ENCODE measurements around the gene TNXB.
A peak's percentile ranks its signal among the peaks of the same experiment; 100 is the strongest.
"Not testable (repeated sequence)": the region's sequence is repeated elsewhere in the genome, so short reads cannot be mapped to it uniquely, and the experiment has no call there.

The TNXB gene

DNA sequence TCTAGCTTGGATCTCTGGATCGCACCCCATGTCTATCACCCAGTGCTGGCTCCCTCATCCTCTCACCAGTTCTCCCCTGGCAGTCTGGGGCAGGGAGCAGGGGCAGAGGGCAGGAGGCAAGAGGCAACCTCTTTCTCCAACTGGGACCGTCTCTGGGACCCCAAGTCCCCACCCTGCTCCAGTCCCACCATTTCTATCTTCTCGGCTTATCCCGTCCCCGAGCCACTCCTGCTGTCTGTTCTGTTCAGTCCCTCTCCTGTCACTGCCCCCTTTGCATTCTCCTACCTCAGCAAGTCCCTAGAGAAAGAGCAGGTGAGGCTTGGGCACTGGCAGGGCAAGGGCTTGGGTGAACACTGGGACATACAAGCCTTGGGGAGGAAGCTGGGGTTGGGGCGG lies 625 bp upstream of the TNXB start:
- DNase-seq: no peak

DNA sequence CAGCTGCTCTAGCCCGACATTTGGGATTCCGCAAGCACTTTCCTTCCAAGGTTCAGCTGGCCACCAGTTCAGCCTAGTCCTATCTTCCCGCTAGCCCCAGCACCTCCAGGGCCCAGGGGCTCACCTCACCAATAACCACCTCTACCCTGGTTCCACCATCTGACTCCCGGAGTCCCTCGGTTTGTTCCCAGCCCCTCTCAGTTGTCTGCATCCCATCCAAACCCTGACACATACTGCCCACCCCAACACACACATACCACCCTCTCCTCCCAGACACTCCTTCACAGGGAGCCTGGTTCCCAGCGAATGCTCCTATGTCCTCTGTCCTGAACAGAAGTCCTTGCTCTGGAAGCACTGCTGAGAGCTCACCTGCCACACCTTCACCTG lies 418 bp downstream of the TNXB start:
- DNase-seq: no peak

DNA sequence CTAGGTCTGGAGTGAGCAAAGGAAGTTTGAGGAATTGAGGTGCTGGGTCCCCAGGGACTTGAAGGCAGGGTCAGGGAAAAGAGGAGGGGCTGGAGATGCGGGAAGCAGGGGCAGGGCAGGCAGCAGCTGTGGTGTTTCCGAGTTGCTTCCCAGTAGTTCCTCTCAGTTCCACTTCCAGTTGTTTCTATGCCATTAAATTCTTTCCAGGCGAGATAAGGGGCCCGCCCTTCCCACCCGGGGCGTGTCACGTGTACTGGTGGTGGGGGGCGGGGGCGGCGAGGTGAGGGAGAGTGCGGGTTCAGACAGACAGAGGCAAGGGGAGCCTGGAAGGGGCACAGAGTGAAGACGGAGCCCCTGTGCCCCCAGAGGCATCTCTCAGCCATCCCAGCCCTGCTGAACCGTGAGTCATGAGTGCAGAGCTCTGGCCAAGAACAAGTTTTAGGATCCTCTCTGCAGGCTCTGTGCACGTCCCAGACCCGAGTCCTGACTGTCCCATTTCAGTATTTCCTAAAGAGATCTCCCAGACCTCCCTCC lies 977 bp downstream of the TNXB start:
- DNase-seq: no peak

DNA sequence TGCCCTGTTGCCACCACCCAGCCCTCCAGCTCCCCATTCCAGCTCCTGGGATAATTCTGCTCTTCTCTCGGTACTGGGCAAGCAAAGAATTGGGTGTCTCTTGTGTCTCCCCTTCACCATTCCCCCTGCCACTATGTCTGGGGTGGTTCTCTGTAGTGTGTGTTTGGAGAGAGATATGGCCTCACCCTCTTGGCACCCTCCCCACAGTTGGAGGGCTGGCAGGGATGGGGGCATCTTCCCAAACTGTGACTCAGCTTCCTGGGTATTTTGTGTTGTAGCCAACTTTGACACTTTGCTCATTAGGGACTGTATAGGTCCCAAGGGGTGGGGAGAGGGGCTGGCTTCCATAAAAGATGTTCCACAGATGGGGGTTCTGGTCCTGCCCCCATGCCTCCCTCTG lies 1.7 kb downstream of the TNXB start:
- DNase-seq: no peak

DNA sequence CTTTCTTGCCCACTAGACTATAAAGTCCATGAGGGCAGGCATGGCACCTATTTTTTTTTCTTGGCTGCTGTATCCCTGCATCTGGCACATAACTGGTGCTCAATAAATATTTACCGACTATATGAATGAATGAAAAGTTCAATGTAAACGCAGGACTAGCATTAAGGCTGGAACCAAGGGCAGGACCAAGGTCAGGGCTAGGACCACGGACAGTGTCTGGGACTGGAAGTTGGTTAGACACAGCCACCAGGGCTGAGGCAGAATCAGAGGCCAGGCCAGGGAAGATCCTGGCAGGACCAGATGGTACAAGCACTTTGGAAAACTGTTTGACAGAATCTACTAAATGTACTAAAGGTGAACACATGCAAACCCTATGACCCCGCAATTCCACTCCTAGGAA lies 3.7 kb downstream of the TNXB start:
- DNase-seq: no peak

DNA sequence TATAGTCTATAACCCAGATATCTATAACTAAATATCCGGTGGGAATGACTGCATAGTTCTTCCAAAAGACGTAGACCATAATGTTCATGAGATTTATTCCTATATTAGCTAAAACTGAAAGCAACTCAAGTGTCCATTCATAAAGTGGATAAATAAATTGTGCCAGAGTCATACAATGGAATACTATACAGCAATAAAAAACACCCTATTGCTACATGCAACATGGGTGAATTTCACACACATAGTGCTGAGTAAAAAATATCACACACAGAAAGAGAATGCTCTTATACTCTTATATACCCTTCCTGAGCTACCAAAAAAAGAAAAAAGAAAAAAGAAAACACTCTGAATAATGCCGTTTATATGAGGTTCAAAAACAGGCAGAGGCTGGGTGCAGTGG lies 6.9 kb downstream of the TNXB start:
- DNase-seq: no peak

DNA sequence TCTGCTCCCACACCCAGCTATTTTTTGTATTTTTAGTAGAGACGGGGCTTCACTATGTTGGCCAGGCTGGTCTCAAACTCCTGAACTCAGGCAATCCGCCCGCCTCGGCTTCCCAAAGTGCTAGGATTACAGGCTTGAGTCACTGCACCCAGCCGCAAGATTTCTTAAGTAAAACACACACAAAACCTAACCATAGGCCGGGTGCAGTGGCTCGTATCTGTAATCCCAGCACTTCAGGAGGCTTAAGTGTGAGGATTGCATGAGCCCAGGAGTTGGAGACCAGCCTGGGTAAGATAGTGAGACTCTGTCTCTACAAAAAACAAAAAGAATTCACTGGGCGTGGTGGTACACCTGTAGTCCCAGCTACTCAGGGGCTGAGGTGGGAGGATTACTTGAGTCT lies 8.9 kb downstream of the TNXB start:
- DNase-seq: not testable (repeated sequence)

DNA sequence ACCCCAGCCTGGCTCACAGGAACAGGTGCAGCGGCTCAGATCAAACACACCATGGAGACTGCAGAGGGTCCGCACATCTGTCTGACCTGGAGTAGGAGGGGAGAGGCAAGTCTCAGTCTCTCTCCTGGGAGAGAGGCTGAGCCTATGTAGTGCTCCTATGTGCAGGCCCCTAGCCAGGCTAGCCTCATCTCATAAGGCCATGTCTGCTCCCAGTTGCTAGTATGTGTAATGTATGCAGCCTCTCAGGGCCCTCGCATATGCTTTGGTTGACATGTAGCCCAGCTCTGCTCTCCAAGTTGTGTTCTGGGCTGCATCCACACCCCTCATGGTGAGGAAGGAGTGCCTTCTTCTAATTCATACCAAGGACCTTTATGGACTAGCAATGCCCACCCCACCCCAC lies 11.8 kb downstream of the TNXB start:
- no peak for DNase-seq

DNA sequence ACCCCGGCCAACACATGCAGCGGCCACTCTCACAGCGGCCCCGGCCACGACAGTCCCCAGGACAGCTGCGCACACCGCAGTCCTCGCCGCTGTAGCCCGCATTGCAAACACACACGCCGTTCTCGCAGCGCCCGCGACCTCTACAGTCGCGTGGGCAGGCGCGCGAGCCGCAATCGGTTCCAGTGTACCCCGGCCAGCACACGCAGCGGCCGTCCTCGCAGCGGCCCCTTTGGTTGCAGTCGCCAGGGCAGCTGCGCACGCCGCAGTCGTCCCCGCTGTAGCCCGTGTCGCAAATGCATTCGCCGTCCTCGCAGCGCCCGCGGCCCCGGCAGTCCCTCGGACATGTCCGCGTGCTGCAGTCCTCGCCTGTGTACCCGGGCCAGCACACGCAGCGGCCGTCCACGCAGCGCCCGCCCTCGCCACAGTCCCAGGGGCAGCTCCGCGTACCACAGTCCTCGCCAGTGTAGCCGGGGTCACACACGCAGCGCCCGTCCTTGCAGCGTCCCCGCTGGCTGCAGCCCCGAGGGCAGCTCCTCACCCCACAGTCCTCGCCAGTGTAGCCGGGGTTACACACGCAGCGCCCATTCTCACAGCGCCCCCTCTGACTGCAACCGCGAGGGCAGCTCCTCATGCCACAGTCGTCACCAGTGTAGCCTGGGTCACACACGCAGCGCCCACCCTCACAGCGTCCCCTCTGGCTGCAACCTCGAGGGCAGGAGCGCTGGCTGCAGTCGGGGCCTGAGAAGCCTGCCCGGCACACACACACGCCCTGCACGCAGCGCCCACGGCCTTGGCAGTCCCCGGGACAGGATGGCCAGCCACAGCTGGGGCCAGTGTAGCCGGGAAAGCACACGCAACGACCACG lies 12.5 kb downstream of the TNXB start:
- DNase-seq: no peak

DNA sequence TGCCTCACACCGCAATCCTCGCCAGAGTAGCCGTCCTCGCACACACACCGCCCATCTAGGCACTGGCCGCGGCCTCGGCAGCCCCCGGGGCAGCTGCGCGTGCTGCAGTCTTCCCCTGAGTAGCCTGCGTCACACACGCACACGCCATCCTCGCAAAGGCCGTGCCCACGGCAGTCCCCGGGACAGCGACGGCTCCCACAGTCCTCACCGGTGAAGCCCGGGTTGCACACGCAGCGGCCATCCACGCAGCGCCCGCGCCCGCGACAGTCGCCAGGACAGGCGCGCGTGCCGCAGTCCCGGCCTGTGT lies 13.1 kb downstream of the TNXB start:
- DNase-seq: no peak

DNA sequence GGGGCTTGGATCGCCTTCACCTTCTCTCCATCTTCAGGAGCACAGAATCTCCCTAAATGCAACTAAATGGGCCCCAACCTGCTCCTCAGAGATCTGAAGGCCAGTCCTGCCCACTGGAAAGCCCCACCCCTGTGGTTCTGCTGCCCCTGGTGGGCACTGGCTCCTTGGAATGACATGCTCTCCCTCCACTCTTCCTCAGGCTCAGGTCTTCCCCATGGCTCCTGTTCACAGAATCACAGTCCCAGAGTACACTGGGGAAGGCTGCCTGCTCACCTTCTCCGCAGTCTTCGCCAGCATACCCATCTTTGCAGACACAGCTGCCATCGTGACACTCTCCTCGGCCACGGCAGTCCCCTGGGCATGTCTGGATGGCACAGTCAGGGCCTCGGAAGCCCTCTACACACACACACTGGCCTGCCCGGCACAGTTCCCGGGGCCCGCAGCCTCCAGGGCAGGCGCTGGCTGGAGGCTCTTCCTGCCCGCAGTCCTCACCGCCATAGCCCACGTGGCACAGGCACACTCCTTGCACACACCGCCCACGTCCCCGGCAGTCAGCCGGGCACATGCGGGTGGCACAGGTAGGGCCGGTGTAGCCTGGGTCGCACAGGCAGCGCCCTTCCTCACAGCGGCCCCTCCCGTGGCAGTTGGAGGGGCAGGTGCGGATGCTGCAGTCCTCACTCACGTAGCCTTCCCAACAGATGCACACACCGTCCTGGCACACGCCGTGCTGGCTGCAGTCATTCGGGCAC lies 13.6 kb downstream of the TNXB start:
- DNase-seq: no peak

DNA sequence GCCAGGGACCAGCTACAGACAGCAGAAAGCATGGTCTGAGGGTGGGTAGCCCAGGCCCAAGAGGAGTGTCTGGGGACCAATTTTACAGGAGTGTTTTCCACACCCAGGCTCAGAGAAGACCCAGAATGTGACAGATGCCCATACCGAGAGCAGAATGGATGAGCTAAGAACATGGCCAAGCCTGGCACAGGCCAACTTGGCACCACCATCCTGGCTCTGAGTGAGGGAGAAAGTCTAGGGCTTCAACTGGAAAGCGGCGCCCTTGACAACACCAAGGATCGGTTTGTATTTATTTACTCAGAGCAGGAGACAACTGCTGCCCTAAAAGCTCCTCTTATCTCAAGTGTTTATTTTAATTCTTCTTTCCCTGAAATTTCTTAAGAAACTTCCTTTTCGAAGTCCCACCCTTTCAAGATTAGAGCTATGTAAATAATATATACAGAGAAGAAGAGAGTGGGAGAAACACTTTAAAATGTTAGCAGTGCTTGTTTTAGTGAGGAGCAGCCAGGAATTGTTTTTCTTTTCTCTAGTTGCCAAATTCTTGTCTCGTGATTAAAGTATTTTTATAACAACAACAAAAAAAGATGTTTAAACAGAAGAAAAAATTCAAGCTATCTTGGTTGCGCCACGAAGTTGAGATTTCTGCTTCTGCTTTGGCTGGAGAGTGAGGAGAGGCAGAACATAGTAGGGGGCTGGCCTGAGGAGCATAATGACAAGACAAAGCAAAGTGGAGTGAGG lies 16.2 kb downstream of the TNXB start:
- DNase-seq: no peak

DNA sequence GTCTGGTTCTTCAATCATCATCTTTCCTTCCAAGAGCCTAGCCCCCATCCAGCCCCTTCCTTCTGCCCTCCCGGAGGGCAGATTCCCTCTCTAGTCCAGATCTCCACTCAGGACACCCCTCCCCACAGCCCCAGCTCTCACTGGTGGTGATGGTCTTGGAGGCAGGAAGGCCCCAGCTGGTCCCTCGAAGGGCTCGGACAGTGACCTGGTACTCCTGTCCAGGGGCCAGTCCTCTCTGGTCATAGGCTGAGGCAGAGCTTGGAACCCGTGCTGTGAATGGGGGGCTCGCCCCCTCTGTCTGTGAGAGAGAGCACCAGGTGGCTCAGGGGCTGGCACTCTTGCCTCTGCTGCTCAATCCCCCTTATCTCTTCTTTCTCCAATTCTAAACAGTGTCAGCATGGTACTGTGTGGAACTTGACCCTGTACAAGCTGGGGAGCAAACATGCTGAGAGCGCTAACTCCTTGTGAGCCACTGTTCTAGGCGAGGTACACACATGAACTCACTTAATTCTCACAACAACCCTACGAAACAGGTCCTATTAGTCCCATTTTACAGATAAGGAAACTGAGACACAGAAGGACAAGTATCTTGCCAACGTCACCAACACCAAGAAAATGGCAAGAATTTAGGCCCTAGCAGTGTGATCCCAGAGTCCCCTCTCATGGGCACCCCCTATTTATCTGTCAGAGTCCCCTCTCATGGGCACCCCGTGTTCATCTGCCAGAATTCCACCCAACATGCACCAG lies 19.9 kb downstream of the TNXB start:
- no peak for DNase-seq

DNA sequence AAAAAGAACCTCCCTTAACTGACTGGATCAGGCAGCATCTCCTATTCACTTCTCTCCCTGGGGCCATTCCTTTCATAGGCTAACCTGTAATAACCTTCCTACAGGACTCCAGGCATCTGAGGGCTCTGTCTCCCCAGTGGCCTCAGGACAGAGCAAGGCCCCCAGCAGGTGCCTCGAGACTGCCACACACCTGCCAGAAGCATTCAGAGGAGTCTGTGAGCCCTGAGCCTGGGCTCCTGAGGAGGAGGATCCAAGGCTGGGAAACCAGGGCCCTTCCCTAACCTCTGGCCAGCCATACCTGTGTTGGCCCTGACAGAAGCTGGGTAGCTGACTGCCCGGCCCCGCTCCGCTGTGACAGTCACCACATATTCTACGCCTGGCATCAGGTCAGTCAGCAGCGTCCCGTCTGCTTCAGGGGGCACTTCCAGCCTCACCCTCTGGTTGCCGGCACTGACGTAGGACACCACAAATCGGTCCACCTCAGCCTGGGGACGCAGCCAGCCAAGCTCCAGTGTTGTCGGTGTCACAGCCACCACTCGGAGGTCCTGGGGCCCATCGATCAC lies 20.6 kb downstream of the TNXB start:
- no peak for DNase-seq

DNA sequence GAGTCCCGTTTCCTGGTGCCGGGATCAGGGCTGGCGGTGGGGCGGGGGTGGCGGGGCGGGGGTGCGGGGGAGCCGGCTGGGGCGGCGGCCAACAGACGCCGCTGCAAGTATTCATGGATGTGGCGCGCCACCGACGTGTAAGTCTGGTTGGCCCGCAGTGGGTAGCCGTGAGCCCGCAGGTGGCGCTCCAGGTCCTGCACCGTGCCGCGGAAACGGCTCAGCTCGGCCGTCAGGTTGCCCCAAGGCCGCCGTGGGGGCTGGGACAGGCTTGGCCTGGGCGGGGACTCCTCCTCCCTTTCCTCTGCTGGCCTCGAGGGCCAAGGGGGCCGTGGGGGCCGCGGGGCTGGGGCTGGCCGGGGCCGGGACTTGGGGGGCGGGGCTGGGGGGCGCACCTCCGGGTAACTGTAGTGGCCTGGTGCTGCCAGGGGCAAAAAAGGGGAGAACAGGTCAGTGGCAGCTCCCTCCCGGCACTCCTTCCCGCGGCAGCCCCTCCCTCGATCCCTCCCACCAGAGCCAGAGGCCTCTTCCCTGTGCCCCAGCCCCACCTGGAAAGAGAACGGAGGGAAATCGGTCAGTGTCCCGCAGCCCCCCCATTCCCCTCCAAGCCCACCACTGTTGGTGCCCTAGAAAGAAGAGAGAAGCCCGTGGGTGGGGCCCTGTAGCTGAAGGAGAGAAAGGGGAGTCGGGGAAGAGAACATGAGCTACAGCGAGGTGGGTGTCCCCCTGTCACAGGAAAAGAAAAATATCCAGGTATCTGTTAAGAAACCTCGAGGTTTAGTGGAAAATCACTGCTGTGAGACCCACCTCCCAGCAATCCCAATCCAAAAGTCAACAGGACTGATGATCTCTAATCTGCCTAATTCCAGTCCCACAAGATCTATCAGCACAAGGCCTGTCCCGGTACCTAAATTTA lies 21.3 kb downstream of the TNXB start:
- peak; percentile 65 for DNase-seq

DNA sequence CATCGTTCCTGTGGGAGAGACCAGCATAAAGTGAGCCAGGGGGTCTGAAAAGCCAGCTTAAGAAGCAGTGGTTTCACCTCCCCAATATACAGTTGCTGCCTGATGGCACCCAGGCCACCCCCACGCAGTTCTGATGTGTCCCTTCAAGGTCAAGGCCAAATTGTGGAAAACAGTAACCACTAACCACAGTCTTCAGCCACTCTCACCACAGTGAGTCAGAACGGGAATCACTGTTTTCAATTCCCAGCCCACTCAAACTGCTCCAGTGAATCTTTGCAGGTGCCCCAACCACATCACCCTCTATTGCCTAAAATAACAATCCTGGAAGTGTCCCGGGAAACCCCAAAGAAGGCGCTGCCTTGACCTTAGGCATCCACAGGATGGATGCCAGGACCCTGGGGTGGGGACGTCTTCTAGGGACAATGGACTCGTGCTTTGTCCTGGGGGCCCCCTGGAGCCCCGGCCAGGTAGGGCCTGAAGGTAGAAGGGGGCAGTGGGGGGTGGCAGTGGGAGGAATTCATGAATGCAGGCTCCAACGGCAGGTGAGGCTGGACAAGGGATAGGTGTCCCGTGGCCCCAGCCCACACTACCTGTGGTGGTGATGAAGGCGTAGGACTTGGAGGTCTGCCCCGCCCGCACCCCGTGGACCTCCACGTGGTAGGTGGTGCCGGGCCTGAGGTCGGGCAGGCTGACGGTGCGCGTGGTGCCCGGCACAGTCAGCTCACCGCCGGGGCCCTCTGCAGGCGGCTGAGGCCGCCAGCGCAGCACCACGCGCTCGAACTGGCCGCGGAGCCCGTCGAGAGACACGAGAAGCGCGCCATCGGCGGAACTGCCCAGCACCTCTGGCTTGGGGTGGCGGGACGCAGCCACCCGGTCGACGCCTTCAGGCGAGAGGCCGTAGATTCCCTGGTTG lies 22.2 kb downstream of the TNXB start:
- DNase-seq: no peak

DNA sequence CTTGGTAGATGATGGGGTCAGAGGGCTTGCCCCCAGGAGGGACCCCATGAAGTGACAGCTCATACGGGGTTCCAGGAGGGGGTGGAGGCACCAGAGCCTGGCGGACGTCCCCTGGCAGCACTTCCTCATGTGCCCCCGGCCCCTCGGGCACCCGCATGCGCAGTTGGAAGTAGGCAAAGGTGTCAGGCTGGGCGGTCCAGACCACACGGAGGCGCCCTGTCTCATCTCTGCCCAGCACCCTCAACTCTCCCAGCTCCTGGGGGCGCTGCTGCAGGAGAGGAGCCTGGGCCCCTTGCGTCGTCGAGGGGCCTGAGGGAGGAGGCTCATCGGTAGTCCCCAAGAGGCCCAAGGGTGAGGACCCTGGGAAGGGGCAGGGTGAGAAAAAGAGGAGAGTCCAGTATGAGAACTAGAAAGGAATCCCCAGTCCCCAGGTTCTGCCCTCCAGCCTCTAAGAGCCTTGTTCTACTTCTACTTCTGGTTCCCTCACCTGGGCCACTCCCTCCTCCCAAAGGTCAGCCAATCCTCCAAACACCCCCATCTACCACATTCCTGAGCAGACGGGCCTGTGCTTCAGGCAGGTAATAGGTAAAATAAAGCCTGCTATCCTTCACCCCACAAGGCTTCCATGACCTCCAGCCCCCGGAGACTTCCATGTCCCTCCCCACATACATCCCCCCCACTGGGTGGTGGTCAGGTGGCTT lies 23.2 kb downstream of the TNXB start:
- no peak for DNase-seq

DNA sequence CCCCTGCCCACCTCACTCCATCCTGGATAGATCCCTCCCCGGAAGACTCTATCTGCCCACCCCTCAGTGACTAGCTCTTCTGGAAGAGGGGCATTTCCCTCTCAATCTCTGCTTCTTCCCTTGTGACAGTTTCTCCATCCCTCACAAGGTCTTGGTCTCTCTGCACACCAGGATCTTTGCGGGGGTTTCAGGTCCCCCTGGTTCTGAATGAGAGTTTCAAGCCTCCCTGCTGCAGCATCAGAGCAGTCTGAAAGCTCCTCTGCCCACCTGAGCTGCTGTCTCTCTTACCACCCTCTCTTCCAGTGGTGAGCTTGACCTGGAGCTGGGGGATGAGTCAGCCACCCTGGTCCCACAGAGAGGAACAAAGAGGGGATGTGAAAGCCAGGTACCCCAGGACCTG lies 24.4 kb downstream of the TNXB start:
- no peak for DNase-seq

Data from stimulated activated CD4-positive, alpha-beta T cell treated with anti-CD3 and anti-CD28 coated beads, Interleukin-12 subunit alpha, Interleukin-12 subunit beta, amount 100 ng/mL, for 4 hours (primary cell).